Thymus (tissue), 11 donors: ENCODE results near the gene GRIA4. TPM values are rescaled to one million over a fixed set of nuclear protein-coding genes. Genes with fewer than 3 reads are reported as not detected.
"Not testable (repeated sequence)": the region's sequence is repeated elsewhere in the genome, so short reads cannot be mapped to it uniquely, and the experiment has no call there.

Experiments used
- DNase-seq, 9 donors: peaks; one replicate each; pipeline ENCODE4 v3.0.0-alpha.2; 2013; ENCODE audit warnings: low spot score in 9 of 9, low read depth in 6 of 9, missing footprints in 1 of 9
- H3K27ac ChIP-seq, 2 donors: one replicate each; pipeline ENCODE4 v1.5.1; 2013; ENCODE audit warnings: control low read depth in 1 of 2, low read depth in 1 of 2, low read length in 1 of 2, mild to moderate bottlenecking in 1 of 2, moderate library complexity in 1 of 2
- H3K27me3 ChIP-seq, 2 donors: one replicate each; pipeline ENCODE4 v1.5.1; 2013; ENCODE audit warnings: low read length in 1 of 2; ENCODE audit not compliant: control insufficient read depth in 2 of 2, insufficient read depth in 1 of 2
- H3K36me3 ChIP-seq, 2 donors: one replicate each; pipeline ENCODE4 v1.5.1; 2013; ENCODE audit warnings: low read length in 1 of 2, mild to moderate bottlenecking in 1 of 2, moderate library complexity in 1 of 2; ENCODE audit not compliant: control insufficient read depth in 2 of 2, insufficient read depth in 2 of 2
- H3K4me1 ChIP-seq, 2 donors: one replicate each; pipeline ENCODE4 v1.5.1; 2013; ENCODE audit warnings: low read length in 2 of 2; ENCODE audit not compliant: control insufficient read depth in 2 of 2, insufficient read depth in 2 of 2
- H3K4me3 ChIP-seq, 2 donors: one replicate each; pipeline ENCODE4 v1.5.1; 2013; ENCODE audit warnings: low read length in 2 of 2, control low read depth in 1 of 2, mild to moderate bottlenecking in 1 of 2
- H3K9me3 ChIP-seq, 2 donors: one replicate each; pipeline ENCODE4 v1.5.1; 2013; ENCODE audit warnings: low read length in 1 of 2, mild to moderate bottlenecking in 1 of 2; ENCODE audit not compliant: control insufficient read depth in 2 of 2, insufficient read depth in 1 of 2
- WGBS: extraction: QIAGEN DNeasy Blood & Tissue Kit; methylation state at CpG from one replicate; pipeline ENCODE4 v1.1.7; 2013; 5-methylcytosine and 5-hydroxymethylcytosine counted together
- polyA plus RNA-seq: library from polyadenylated mRNA; stranded (reverse); fragments of 200-250 nt; gene quantifications from one replicate; pipeline ENCODE4 v1.2.3, GENCODE V29; 2013
- total RNA-seq: library from RNA; stranded (reverse); fragments of 120-200 nt; gene quantifications from one replicate; pipeline ENCODE4 v1.2.4, GENCODE V29; 2013
- donor health status: healthy.

GRIA4 gene
- total and polyA plus RNA-seq, 2 donors, result under 0.01 to 0.14 TPM

- Histone ChIP-seq H3K36me3 (no peaks in the 10 kb centered on the region), H3K4me3 (no peak overlapping the region), H3K27ac (no peak overlapping the region), H3K27me3 (no peaks in the 10 kb centered on the region), H3K9me3 (no peaks in the 10 kb centered on the region), H3K4me1 (no peaks in the 10 kb centered on the region)
- 86% methylated on average over 2 of the region's 2 CpGs for WGBS
- no peak for DNase-seq
Observed at GRCh38 chr11:105867742-105868141, 257.9 kb downstream of the GRIA4 start.

- Histone ChIP-seq H3K27ac (no peak overlapping the region), H3K4me1 (no peaks in the 10 kb centered on the region), H3K27me3 (no peaks in the 10 kb centered on the region), H3K36me3 (no peaks in the 10 kb centered on the region), H3K4me3 (no peak overlapping the region), H3K9me3 (no peaks in the 10 kb centered on the region)
- WGBS, result 87% methylated on average over 4 of the region's 4 CpGs
- DNase-seq, result no peak
Observed at GRCh38 chr11:105868762-105869285, 259.0 kb downstream of the GRIA4 start.

DNA sequence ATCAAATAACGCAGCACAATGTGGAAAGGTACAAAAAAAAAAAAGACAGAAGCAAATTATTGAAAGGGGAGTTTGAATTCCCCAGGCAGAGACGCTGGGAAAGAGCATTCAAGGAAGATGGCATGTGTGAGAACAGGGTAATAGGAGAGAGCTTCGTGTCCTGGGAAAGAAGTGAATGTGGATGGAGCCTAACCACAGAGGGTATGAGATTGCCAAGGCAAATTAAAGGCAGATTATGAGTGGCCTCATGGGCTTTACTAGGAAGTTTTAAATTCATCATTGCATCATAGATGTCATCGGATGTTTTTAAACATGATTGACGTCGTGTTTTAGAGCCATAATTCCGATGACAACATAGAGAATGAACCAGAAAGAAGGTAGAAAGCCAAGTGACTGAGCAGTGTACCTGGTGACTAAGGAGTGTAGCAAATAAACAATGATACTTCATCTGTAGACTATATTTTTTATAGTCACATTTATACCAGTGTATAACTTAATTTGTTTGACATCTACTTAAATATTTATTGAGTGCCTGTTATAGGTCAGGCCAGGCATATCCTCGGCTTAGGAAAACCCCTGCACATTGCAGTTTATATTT, 260.7 kb downstream of the GRIA4 start:
- no peak for DNase-seq
- Histone ChIP-seq H3K27ac (no peak overlapping the region), H3K9me3 (no peaks in the 10 kb centered on the region), H3K36me3 (no peaks in the 10 kb centered on the region), H3K4me1 (no peaks in the 10 kb centered on the region), H3K4me3 (no peak overlapping the region), H3K27me3 (no peaks in the 10 kb centered on the region)
- 88% methylated on average over 8 of the region's 8 CpGs for WGBS

DNA sequence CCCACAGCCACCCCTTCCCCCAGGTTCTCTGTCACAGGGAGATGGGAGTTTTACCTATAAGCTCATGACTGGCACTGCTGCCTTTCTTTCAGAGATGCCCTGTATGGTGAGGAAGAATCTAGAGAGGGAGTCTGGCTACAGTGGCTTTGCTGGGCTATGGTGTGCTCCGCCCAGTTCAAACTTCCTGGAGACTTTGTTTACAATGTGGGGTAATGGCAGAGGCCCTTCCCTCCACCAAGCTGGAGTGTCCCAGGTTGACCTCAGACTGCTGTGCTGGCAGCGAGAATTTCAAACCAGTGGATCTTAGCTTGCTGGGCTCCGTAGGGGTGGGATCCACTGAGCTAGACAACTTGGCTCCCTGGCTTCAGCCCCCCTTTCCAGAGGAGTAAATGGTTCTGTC, 268.6 kb downstream of the GRIA4 start:
- H3K4me1 ChIP-seq, result no peaks in the 10 kb centered on the region
- DNase-seq, result no peak
- no peak overlapping the region for H3K27ac ChIP-seq
- H3K36me3 ChIP-seq, result no peaks in the 10 kb centered on the region
- H3K27me3 ChIP-seq, result no peaks in the 10 kb centered on the region
- no peak overlapping the region for H3K4me3 ChIP-seq
- 84% methylated on average over 3 of the region's 3 CpGs for WGBS
- H3K9me3 ChIP-seq, result no peaks in the 10 kb centered on the region

- H3K9me3 ChIP-seq, H3K36me3 ChIP-seq, DNase-seq, H3K27ac ChIP-seq, H3K4me1 ChIP-seq, H3K4me3 ChIP-seq, H3K27me3 ChIP-seq: not testable (repeated sequence)
- 79% methylated on average over 5 of the region's 5 CpGs for WGBS
Observed at GRCh38 chr11:105878927-105879326, 269.1 kb downstream of the GRIA4 start.

GRCh38 chr11:105881027-105881426, 271.2 kb downstream of the GRIA4 start:
- Histone ChIP-seq H3K9me3 (no peaks in the 10 kb centered on the region), H3K4me1 (no peaks in the 10 kb centered on the region), H3K27me3 (no peaks in the 10 kb centered on the region), H3K36me3 (no peaks in the 10 kb centered on the region), H3K27ac (no peak overlapping the region), H3K4me3 (no peak overlapping the region)
- DNase-seq, result no peak

DNA sequence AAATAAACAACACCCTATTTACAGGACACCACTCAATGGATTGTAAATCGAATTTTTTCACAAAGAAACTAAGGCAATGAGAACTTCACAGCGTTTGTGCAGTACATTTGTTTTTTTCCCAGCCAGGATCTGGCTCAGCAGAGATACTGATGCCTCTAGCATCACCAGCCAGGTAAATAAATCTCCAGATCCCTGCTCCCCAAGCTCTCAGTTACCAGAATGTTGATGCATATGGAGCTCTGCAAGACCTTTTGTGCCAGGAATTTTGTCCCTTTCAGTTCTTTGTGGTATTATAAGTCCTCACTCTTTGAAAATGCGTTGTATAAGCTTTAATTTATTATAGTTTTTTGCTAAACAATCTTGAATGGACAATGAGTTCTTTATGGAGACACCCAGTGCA, 274.6 kb downstream of the GRIA4 start:
- Histone ChIP-seq H3K27ac (no peak overlapping the region), H3K4me1 (no peaks in the 10 kb centered on the region), H3K4me3 (no peak overlapping the region), H3K9me3 (no peaks in the 10 kb centered on the region), H3K36me3 (no peaks in the 10 kb centered on the region), H3K27me3 (no peaks in the 10 kb centered on the region)
- WGBS, result 70% methylated on average over 3 of the region's 3 CpGs
- no peak for DNase-seq

- no peak for DNase-seq
- Histone ChIP-seq H3K27ac (no peak overlapping the region), H3K27me3 (no peaks in the 10 kb centered on the region), H3K36me3 (no peaks in the 10 kb centered on the region), H3K4me1 (no peaks in the 10 kb centered on the region), H3K9me3 (no peaks in the 10 kb centered on the region), H3K4me3 (no peak overlapping the region)
- WGBS, result 83% methylated on average over 2 of the region's 2 CpGs
Observed at GRCh38 chr11:105891685-105892084, 281.8 kb downstream of the GRIA4 start.

DNA sequence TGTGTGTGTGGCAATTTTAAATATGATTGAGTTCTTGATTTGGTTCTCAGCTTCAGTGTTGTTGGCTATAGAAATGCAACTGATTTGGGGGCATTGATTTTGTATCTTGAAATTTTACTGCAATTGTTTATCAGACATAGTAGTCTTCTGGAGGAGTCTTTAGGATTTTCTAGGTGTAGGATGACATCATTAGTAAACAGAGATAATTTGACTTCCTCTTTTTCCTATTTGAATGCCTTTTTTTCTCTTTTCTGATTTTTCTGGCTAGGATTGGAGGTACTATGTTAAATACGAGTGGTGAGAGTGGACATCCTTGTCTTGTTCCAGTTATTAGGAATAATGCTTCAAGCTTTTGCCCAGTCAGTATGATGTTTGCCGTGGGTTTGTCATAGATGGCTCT, 287.3 kb downstream of the GRIA4 start:
- H3K27ac ChIP-seq, result no peak overlapping the region
- DNase-seq, result no peak
- no peaks in the 10 kb centered on the region for H3K36me3 ChIP-seq
- 91% methylated on average over 2 of the region's 2 CpGs for WGBS
- H3K27me3 ChIP-seq, result no peaks in the 10 kb centered on the region
- no peak overlapping the region for H3K4me3 ChIP-seq
- H3K9me3 ChIP-seq, result no peaks in the 10 kb centered on the region
- no peaks in the 10 kb centered on the region for H3K4me1 ChIP-seq
